Neural cell (in vitro differentiated cells): ENCODE measurements around the gene NRCAM. TPM values are rescaled to one million over a fixed set of nuclear protein-coding genes. Genes with fewer than 3 reads are reported as not detected.

Experiments
- H2AFZ ChIP-seq: fragments of 200-600, 300-800 bp; sonication (generic), shearing (Covaris generic); 2 replicates; pipeline ENCODE4 v1.6.0; 2014; ENCODE audit warnings: low read depth, mild to moderate bottlenecking, antibody characterized with exemption, low read length, moderate library complexity
- H3F3A ChIP-seq: fragments of 200-600 bp; shearing (Covaris generic); 2 replicates; pipeline ENCODE4 v1.6.1; 2016; ENCODE audit warnings: mild to moderate bottlenecking, moderate library complexity, mixed read lengths, antibody characterized with exemption, low read length; ENCODE audit not compliant: insufficient read depth, poor library complexity, severe bottlenecking
- H3K27ac ChIP-seq: fragments of 200-600, 300-800 bp; sonication (generic), shearing (Covaris generic); 2 replicates; pipeline ENCODE4 v1.5.1; 2014; ENCODE audit warnings: mild to moderate bottlenecking, low read length, moderate library complexity
- H3K27me3 ChIP-seq: fragments of 300-800, 200-600 bp; sonication (generic), shearing (Covaris generic); 2 replicates; pipeline ENCODE4 v1.6.0; 2014; ENCODE audit warnings: mild to moderate bottlenecking, low read depth, low read length, moderate library complexity; ENCODE audit not compliant: insufficient read depth
- H3K36me3 ChIP-seq: fragments of 300-800, 200-600 bp; sonication (generic), shearing (Covaris generic); 2 replicates; pipeline ENCODE4 v1.5.1; 2014; ENCODE audit warnings: mild to moderate bottlenecking, antibody characterized with exemption, low read length, moderate library complexity; ENCODE audit not compliant: insufficient read depth
- H3K4me2 ChIP-seq: fragments of 300-800, 200-600 bp; sonication (generic), shearing (Covaris generic); 2 replicates; pipeline ENCODE4 v1.6.0; 2014; ENCODE audit warnings: mild to moderate bottlenecking, low read length
- H3K4me3 ChIP-seq: fragments of 300-800, 200-600 bp; sonication (generic), shearing (Covaris generic); 2 replicates; pipeline ENCODE4 v1.5.1; 2014; ENCODE audit warnings: mild to moderate bottlenecking, low read length, moderate library complexity
- H3K79me2 ChIP-seq: fragments of 200-600 bp; shearing (Covaris generic); replicated peaks from 2 replicates; pipeline ENCODE4 v1.6.0; 2014; ENCODE audit warnings: mild to moderate bottlenecking, low read length, moderate library complexity; ENCODE audit not compliant: insufficient read depth
- H3K9ac ChIP-seq: fragments of 300-800, 200-600 bp; sonication (generic), shearing (Covaris generic); 2 replicates; pipeline ENCODE4 v1.6.1; 2016; ENCODE audit warnings: mild to moderate bottlenecking, low read length, mixed read lengths
- H3K9me2 ChIP-seq: fragments of 200-600 bp; shearing (Covaris generic); 2 replicates; pipeline ENCODE4 v1.6.1; 2016; ENCODE audit warnings: mild to moderate bottlenecking, low read length, mixed read lengths; ENCODE audit not compliant: insufficient read depth
- H3K9me3 ChIP-seq: fragments of 200-600, 300-800 bp; sonication (generic), shearing (Covaris generic); 2 replicates; pipeline ENCODE4 v1.6.1; 2016; ENCODE audit warnings: mild to moderate bottlenecking, mixed run types, low read length, moderate library complexity, mixed read lengths
- H4K20me1 ChIP-seq: fragments of 200-600 bp; shearing (Covaris generic); 2 replicates; pipeline ENCODE4 v1.6.1; 2016; ENCODE audit warnings: mild to moderate bottlenecking, mixed run types; ENCODE audit not compliant: insufficient read depth
- EZH2 ChIP-seq: fragments of 200-600, 300-800 bp; shearing (Covaris generic), sonication (generic); IDR thresholded peaks from 2 replicates; pipeline ENCODE4 v1.6.1; 2014; ENCODE audit warnings: antibody characterized with exemption, low read length, borderline replicate concordance, mild to moderate bottlenecking; ENCODE audit not compliant: insufficient read depth, poor library complexity, severe bottlenecking
- MXI1 ChIP-seq: fragments of 450-650 bp; conservative IDR thresholded peaks from 2 replicates; pipeline ENCODE4 v1.6.1; 2014; ENCODE audit warnings: antibody characterized with exemption, mild to moderate bottlenecking; ENCODE audit not compliant: poor library complexity, severe bottlenecking
- RAD21 ChIP-seq: fragments of 450-650 bp; conservative IDR thresholded peaks from 2 replicates; pipeline ENCODE4 v1.6.1; 2014; ENCODE audit warnings: antibody characterized with exemption, mild to moderate bottlenecking, moderate library complexity
- REST ChIP-seq: IDR thresholded peaks from 2 replicates; pipeline ENCODE4 v1.6.1; 2012; ENCODE audit warnings: borderline replicate concordance
- TAF1 ChIP-seq: IDR thresholded peaks from 2 replicates; pipeline ENCODE4 v1.6.1; 2012; ENCODE audit warnings: low read depth
- polyA plus RNA-seq: library from polyadenylated mRNA; depleted of rRNA; stranded (reverse); fragments of >200 nt; gene quantifications from 2 replicates; pipeline ENCODE4 v1.2.3, GENCODE V29; 2014
- TF ChIP-seq, protein P1 (sequence below): fragments of 450-650 bp; IDR thresholded peaks from 2 replicates; pipeline ENCODE4 v1.5.1; 2014; ENCODE audit warnings: antibody characterized with exemption, mild to moderate bottlenecking, moderate library complexity; ENCODE audit not compliant: poor library complexity, severe bottlenecking

NRCAM gene
- polyA plus RNA-seq, 1 donor from 2014 or later = 90.9 TPM

DNA sequence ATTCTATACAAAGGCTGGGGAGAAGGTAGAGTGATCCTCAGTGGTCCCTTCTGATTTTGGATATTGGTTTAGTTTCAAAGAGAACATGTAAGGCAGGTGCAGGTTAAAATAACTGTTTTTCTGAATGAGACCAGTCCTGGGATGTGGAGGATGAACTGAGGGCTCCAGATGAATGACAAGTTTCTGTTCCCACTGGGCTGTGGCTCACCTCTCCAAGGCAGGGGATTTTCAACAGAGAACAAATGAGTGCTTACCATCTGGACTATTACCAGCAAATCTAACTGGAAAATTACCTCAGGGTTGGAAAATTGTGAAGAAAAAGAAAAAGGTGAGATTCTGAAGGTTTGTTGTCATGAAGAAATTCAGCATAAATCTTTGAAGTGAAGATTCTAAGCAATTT lies 334.1 kb downstream of the NRCAM start:
- Histone ChIP-seq H3K9me2 (no peaks in the 10 kb centered on the region), H4K20me1 (no peaks in the 10 kb centered on the region), H3K9ac (no peak overlapping the region), H3F3A (no peaks in the 10 kb centered on the region), H3K9me3 (no peaks in the 10 kb centered on the region), H3K27ac (no peak overlapping the region), H3K4me2 (no peak overlapping the region), H3K27me3 (no peaks in the 10 kb centered on the region), H2AFZ (no peak overlapping the region), H3K4me3 (no peak overlapping the region), H3K79me2 (no peaks in the 10 kb centered on the region), H3K36me3 (no peaks in the 10 kb centered on the region)
- no peak for TF ChIP-seq EZH2
- TF ChIP-seq, protein P1, sequence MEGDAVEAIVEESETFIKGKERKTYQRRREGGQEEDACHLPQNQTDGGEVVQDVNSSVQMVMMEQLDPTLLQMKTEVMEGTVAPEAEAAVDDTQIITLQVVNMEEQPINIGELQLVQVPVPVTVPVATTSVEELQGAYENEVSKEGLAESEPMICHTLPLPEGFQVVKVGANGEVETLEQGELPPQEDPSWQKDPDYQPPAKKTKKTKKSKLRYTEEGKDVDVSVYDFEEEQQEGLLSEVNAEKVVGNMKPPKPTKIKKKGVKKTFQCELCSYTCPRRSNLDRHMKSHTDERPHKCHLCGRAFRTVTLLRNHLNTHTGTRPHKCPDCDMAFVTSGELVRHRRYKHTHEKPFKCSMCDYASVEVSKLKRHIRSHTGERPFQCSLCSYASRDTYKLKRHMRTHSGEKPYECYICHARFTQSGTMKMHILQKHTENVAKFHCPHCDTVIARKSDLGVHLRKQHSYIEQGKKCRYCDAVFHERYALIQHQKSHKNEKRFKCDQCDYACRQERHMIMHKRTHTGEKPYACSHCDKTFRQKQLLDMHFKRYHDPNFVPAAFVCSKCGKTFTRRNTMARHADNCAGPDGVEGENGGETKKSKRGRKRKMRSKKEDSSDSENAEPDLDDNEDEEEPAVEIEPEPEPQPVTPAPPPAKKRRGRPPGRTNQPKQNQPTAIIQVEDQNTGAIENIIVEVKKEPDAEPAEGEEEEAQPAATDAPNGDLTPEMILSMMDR = no peak

- H3K79me2 ChIP-seq = no peaks in the 10 kb centered on the region
- no peaks in the 10 kb centered on the region for H4K20me1 ChIP-seq
- no peaks in the 10 kb centered on the region for H3K9me3 ChIP-seq
- no peaks in the 10 kb centered on the region for H3K9me2 ChIP-seq
- H3K36me3 ChIP-seq = no peaks in the 10 kb centered on the region
- H2AFZ ChIP-seq = no peak overlapping the region
- H3K9ac ChIP-seq = no peak overlapping the region
- H3K4me3 ChIP-seq = no peak overlapping the region
- no peaks in the 10 kb centered on the region for H3F3A ChIP-seq
- TF ChIP-seq RAD21 (no peak), TAF1 (no peak), REST (no peak), MXI1 (no peak)
- TF ChIP-seq, protein P1 = no peak
- no peak overlapping the region for H3K27ac ChIP-seq
- H3K27me3 ChIP-seq = no peaks in the 10 kb centered on the region
- H3K4me2 ChIP-seq = no peak overlapping the region
Observed at GRCh38 chr7:108120933-108121332, 335.3 kb downstream of the NRCAM start.
